H9 (cell line): Measurements from ENCODE around the gene CKB. TPM values are rescaled to one million over a fixed set of nuclear protein-coding genes. Genes with fewer than 3 reads are reported as not detected.
A peak's percentile ranks its signal among the peaks of the same experiment; 100 is the strongest.

Experiments
- DNase-seq: peaks from one replicate; pipeline ENCODE4 v3.0.0-alpha.2; 2017
- H2AFZ ChIP-seq: one replicate; pipeline ENCODE4 v1.6.1; 2013; ENCODE audit warnings: mild to moderate bottlenecking, low read length, control low read depth, moderate library complexity
- H2AK5ac ChIP-seq: 2 replicates; pipeline ENCODE4 v1.6.1; 2013; ENCODE audit warnings: low read length, control low read depth, mixed read lengths; ENCODE audit not compliant: insufficient read length
- H2BK120ac ChIP-seq: one replicate; pipeline ENCODE4 v1.6.1; 2013; ENCODE audit warnings: low read depth, mild to moderate bottlenecking, low read length, control low read depth, inconsistent platforms; ENCODE audit not compliant: poor library complexity, severe bottlenecking
- H2BK12ac ChIP-seq: 2 replicates; pipeline ENCODE4 v1.6.1; 2013; ENCODE audit warnings: low read length, control low read depth, mixed read lengths, low read depth; ENCODE audit not compliant: insufficient read length
- H2BK15ac ChIP-seq: 2 replicates; pipeline ENCODE4 v1.6.1; 2013; ENCODE audit warnings: low read depth, low read length, control low read depth
- H2BK20ac ChIP-seq: one replicate; pipeline ENCODE4 v1.6.1; 2013; ENCODE audit warnings: low read depth, mild to moderate bottlenecking, low read length, control low read depth, inconsistent platforms; ENCODE audit not compliant: poor library complexity, severe bottlenecking
- H2BK5ac ChIP-seq: 2 replicates; pipeline ENCODE4 v1.6.1; 2013; ENCODE audit warnings: low read length, control low read depth, mixed read lengths; ENCODE audit not compliant: insufficient read length
- H3K14ac ChIP-seq: 2 replicates; pipeline ENCODE4 v1.6.1; 2013; ENCODE audit warnings: low read length, control low read depth; ENCODE audit not compliant: insufficient read depth
- H3K18ac ChIP-seq: 2 replicates; pipeline ENCODE4 v1.6.1; 2013; ENCODE audit warnings: low read depth, mild to moderate bottlenecking, mixed read lengths, low read length, control low read depth; ENCODE audit not compliant: insufficient read length
- H3K23ac ChIP-seq: 2 replicates; pipeline ENCODE4 v1.6.1; 2013; ENCODE audit warnings: low read length, control low read depth, mixed read lengths, low read depth; ENCODE audit not compliant: insufficient read length
- H3K23me2 ChIP-seq: 2 replicates; pipeline ENCODE4 v1.6.1; 2013; ENCODE audit warnings: low read depth, mild to moderate bottlenecking, mixed read lengths, low read length, control low read depth; ENCODE audit not compliant: insufficient read length, poor library complexity, severe bottlenecking
- H3K27ac ChIP-seq: 2 replicates; pipeline ENCODE4 v1.5.1; 2013; ENCODE audit warnings: low read length, control low read depth, mixed read lengths, low read depth; ENCODE audit not compliant: insufficient read length
- H3K27me3 ChIP-seq: 2 replicates; pipeline ENCODE4 v1.6.1; 2013; ENCODE audit warnings: low read length, control low read depth, inconsistent platforms; ENCODE audit not compliant: insufficient read depth
- H3K4ac ChIP-seq: 2 replicates; pipeline ENCODE4 v1.6.1; 2013; ENCODE audit warnings: low read depth, mild to moderate bottlenecking, control low read depth, inconsistent platforms, low read length, moderate library complexity
- H3K4me1 ChIP-seq: 2 replicates; pipeline ENCODE4 v1.6.1; 2013; ENCODE audit warnings: low read length, control low read depth, inconsistent platforms; ENCODE audit not compliant: insufficient read depth
- H3K4me2 ChIP-seq: 2 replicates; pipeline ENCODE4 v1.6.1; 2013; ENCODE audit warnings: low read length, control low read depth, mixed read lengths; ENCODE audit not compliant: insufficient read length, insufficient read depth
- H3K56ac ChIP-seq: 2 replicates; pipeline ENCODE4 v1.6.1; 2013; ENCODE audit warnings: low read depth, mild to moderate bottlenecking, mixed read lengths, low read length, control low read depth; ENCODE audit not compliant: insufficient read length
- H3K79me1 ChIP-seq: 2 replicates; pipeline ENCODE4 v1.6.1; 2013; ENCODE audit warnings: low read depth, mild to moderate bottlenecking, moderate library complexity, low read length, control low read depth, inconsistent platforms; ENCODE audit not compliant: insufficient read depth, poor library complexity, severe bottlenecking
- H3K79me2 ChIP-seq: 2 replicates; pipeline ENCODE4 v1.6.1; 2013; ENCODE audit warnings: low read length, control low read depth, inconsistent platforms; ENCODE audit not compliant: insufficient read depth
- H3K9ac ChIP-seq: 2 replicates; pipeline ENCODE4 v1.6.1; 2013; ENCODE audit warnings: low read length, control low read depth, mixed read lengths; ENCODE audit not compliant: insufficient read length; ENCODE audit errors: extremely low read depth
- H3K9me3 ChIP-seq: one replicate; pipeline ENCODE4 v1.6.1; 2013; ENCODE audit warnings: low read depth, low read length, inconsistent platforms; ENCODE audit not compliant: control insufficient read depth
- H3T11ph ChIP-seq: one replicate; pipeline ENCODE4 v1.6.1; 2013; ENCODE audit warnings: mild to moderate bottlenecking, low read length, control low read depth, inconsistent platforms
- H4K20me1 ChIP-seq: one replicate; pipeline ENCODE4 v1.6.1; 2013; ENCODE audit not compliant: control insufficient read depth, insufficient read length, insufficient read depth
- H4K5ac ChIP-seq: 2 replicates; pipeline ENCODE4 v1.6.1; 2013; ENCODE audit warnings: low read depth, mild to moderate bottlenecking, mixed read lengths, low read length, control low read depth; ENCODE audit not compliant: insufficient read length
- H4K8ac ChIP-seq: replicated peaks from 2 replicates; pipeline ENCODE4 v1.6.1; 2013; ENCODE audit warnings: low read length, control low read depth, mixed read lengths, low read depth; ENCODE audit not compliant: insufficient read length
- H4K91ac ChIP-seq: 2 replicates; pipeline ENCODE4 v1.6.1; 2013; ENCODE audit warnings: low read depth, mild to moderate bottlenecking, moderate library complexity, mixed read lengths, low read length, control low read depth; ENCODE audit not compliant: insufficient read length
- H3K27ac Mint-ChIP-seq, 3 experiments: 2 replicates in 2 of 3; 3 replicates in 1 of 3; pipeline ENCODE4 v1.8.0; 2020 to 2021; ENCODE audit warnings: mixed read lengths in 3 of 3, mild to moderate bottlenecking in 1 of 3, moderate library complexity in 1 of 3
- H3K27me3 Mint-ChIP-seq: 2 replicates; pipeline ENCODE4 v1.8.0; 2021; ENCODE audit warnings: low read depth, mild to moderate bottlenecking, moderate library complexity, mixed read lengths
- H3K36me3 Mint-ChIP-seq, 3 experiments: 2 replicates in 2 of 3; 3 replicates in 1 of 3; pipeline ENCODE4 v1.8.0; 2020 to 2021; ENCODE audit warnings: low read depth in 3 of 3, mixed read lengths in 3 of 3; ENCODE audit not compliant: insufficient read depth in 1 of 3
- H3K4me1 Mint-ChIP-seq, 2 experiments: 2 replicates each; pipeline ENCODE4 v1.8.0; 2020; ENCODE audit warnings: mixed read lengths in 2 of 2
- H3K4me3 Mint-ChIP-seq, 2 experiments: 2 replicates in 1 of 2; 3 replicates in 1 of 2; pipeline ENCODE4 v1.8.0; 2020 to 2021; ENCODE audit warnings: mild to moderate bottlenecking in 2 of 2, mixed read lengths in 2 of 2, moderate library complexity in 1 of 2
- H3K9me3 Mint-ChIP-seq, 2 experiments: 2 replicates in 1 of 2; 3 replicates in 1 of 2; pipeline ENCODE4 v1.8.0; 2020; ENCODE audit warnings: mild to moderate bottlenecking in 2 of 2, mixed read lengths in 2 of 2, moderate library complexity in 1 of 2
- WGBS: extraction: QIAGEN DNeasy Blood & Tissue Kit; methylation state at CpG from one replicate; pipeline ENCODE4 v1.1.7; 2013; ENCODE audit warnings: missing lambda C conversion rate, low lambda C conversion rate, mixed read lengths; ENCODE audit not compliant: insufficient read length; ENCODE audit errors: extremely low coverage; 5-methylcytosine and 5-hydroxymethylcytosine counted together
- total RNA-seq: library from RNA; stranded (reverse); gene quantifications from 2 replicates; pipeline ENCODE4 v1.2.1, GENCODE V29; 2021
- TF ChIP-seq, protein P1 (sequence below): fragments of 200-600 bp; sonication (generic); conservative IDR thresholded peaks from 3 replicates; pipeline ENCODE4 v1.8.0; 2021; ENCODE audit warnings: antibody characterized with exemption, mild to moderate bottlenecking

CKB gene
- total RNA-seq, 1 experiment from 2014 or later: 517 TPM

DNA sequence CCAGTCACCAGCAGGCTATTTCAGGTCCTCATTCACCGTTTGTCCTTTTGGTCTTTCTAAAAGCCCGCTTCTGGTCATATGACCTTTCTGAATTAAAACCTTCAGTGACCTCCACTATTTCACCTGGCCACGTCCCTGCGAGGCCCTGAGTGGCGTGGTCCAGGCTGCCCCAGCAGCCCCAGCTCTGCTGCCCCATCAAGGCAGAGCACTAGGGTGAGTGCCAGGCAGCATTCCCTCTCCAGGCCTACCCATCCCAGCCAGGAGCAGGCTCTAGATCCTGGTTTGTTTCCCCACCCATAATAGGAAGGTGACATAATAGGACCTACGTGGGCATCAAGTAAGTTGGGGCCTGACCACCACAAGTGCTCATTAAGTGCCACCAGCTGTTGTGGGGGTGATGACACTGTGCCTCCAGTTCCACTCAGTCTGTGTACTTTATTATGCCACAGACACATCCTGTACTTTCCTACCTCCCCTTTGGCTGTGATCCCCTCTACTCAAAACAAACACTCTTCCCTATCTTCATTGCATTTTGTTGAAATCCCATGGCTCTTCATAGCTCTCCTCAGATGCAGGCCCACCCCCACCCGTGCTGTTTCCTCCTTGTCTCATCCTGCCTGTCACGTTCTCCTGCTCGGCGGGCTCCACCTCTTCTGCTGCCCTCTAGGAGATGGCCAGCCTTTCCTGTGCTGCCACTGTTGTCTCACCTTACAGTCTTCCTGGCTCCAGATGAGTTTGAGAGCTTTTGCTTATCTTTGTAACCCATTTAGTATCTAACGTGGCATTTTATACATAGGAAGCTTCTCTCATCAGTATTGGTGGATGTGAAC lies 21.4 kb downstream of the CKB start:
- H3K27me3 ChIP-seq: no peaks in the 10 kb centered on the region
- no peak overlapping the region for H3K56ac ChIP-seq
- no peaks in the 10 kb centered on the region for H3K79me2 ChIP-seq
- TF ChIP-seq, protein P1, sequence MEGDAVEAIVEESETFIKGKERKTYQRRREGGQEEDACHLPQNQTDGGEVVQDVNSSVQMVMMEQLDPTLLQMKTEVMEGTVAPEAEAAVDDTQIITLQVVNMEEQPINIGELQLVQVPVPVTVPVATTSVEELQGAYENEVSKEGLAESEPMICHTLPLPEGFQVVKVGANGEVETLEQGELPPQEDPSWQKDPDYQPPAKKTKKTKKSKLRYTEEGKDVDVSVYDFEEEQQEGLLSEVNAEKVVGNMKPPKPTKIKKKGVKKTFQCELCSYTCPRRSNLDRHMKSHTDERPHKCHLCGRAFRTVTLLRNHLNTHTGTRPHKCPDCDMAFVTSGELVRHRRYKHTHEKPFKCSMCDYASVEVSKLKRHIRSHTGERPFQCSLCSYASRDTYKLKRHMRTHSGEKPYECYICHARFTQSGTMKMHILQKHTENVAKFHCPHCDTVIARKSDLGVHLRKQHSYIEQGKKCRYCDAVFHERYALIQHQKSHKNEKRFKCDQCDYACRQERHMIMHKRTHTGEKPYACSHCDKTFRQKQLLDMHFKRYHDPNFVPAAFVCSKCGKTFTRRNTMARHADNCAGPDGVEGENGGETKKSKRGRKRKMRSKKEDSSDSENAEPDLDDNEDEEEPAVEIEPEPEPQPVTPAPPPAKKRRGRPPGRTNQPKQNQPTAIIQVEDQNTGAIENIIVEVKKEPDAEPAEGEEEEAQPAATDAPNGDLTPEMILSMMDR: no peak
- H3K9me3 ChIP-seq: no peaks in the 10 kb centered on the region
- peak overlapping the region; percentile 3 for H3K9ac ChIP-seq
- no peak overlapping the region for H2BK15ac ChIP-seq
- H3K14ac ChIP-seq: no peak overlapping the region; the same call in 1 of the 2 replicates
- H4K20me1 ChIP-seq: no peaks in the 10 kb centered on the region
- H2AK5ac ChIP-seq: no peak overlapping the region
- H3K36me3 Mint-ChIP-seq: peaks cover 34 to 52% (median 46%) of the 10 kb centered on the region in 3 experiments
- no peak overlapping the region for H4K91ac ChIP-seq
- H3K4me1 Mint-ChIP-seq: peaks cover 0 to 2% of the 10 kb centered on the region in 2 experiments; a peak in 2 of 4 replicates
- H4K8ac ChIP-seq: no peak overlapping the region
- H3K4me2 ChIP-seq: no peak overlapping the region
- peak overlapping the region in 2 of 3 experiments; percentile 10 to 13; a peak in 3 of 7 replicates for H3K27ac Mint-ChIP-seq
- no peaks in the 10 kb centered on the region for H3K27me3 Mint-ChIP-seq
- H4K5ac ChIP-seq: no peak overlapping the region
- no peak overlapping the region for H2BK120ac ChIP-seq
- no peak overlapping the region for H3K4me3 Mint-ChIP-seq
- H2BK5ac ChIP-seq: no peak overlapping the region
- no peaks in the 10 kb centered on the region for H3K4me1 ChIP-seq
- DNase-seq: no peak
- no CpG with 5 or more reads among the region's 11 CpGs for WGBS
- no peaks in the 10 kb centered on the region for H3K9me3 Mint-ChIP-seq
- H2BK12ac ChIP-seq: no peak overlapping the region
- no peak overlapping the region for H3T11ph ChIP-seq
- no peak overlapping the region for H3K18ac ChIP-seq
- H3K79me1 ChIP-seq: no peaks in the 10 kb centered on the region
- no peaks in the 10 kb centered on the region for H3K23me2 ChIP-seq
- no peak overlapping the region for H3K4ac ChIP-seq
- no peak overlapping the region for H3K23ac ChIP-seq
- H3K27ac ChIP-seq: no peak overlapping the region
- H2BK20ac ChIP-seq: no peak overlapping the region
- no peak overlapping the region for H2AFZ ChIP-seq
